Gastroesophageal sphincter (tissue), 3 donors: ENCODE data around the gene FYN.

Experiments
- CTCF ChIP-seq, 4 experiments: fragments of 200-600 bp in 2 of 4; fragments of 450-650 bp in 2 of 4; sonication (generic) in 1 of 4; IDR thresholded peaks; one replicate each; pipeline ENCODE4 v1.5.1; 2017 to 2019; ENCODE audit warnings: antibody characterized with exemption in 4 of 4, mild to moderate bottlenecking in 2 of 4, moderate library complexity in 2 of 4
- POLR2A ChIP-seq, 2 donors: fragments of 450-650 bp; IDR thresholded peaks; one replicate each; pipeline ENCODE4 v1.6.1; 2017; ENCODE audit warnings: antibody characterized with exemption in 2 of 2, mild to moderate bottlenecking in 2 of 2, moderate library complexity in 1 of 2
- POLR2AphosphoS5 ChIP-seq: sonication (generic); formaldehyde crosslinking; IDR thresholded peaks from one replicate; pipeline ENCODE4 v1.6.1; 2017; ENCODE audit warnings: antibody characterized with exemption

GRCh38 chr6:111683157-111683556 is 190.1 kb downstream of the FYN start:
- no peak for TF ChIP-seq CTCF (IDR thresholded peaks at IDR 0.05)
- TF ChIP-seq POLR2AphosphoS5 = no peak
- TF ChIP-seq POLR2A (IDR thresholded peaks at IDR 0.05) = no peak
